H1 (cell line): ENCODE data around the gene POLD4. TPM values are rescaled to one million over a fixed set of nuclear protein-coding genes. Genes with fewer than 3 reads are reported as not detected.

Source experiments
- ASH2L ChIP-seq: fragments of 200-600, 300-600 bp; sonication (generic); IDR thresholded peaks from one replicate; pipeline ENCODE4 v1.7.1; 2017; ENCODE audit warnings: low read length
- BACH1 ChIP-seq: IDR thresholded peaks from 2 replicates; pipeline ENCODE4 v1.6.1; 2012; ENCODE audit warnings: low read length, improper control_type of control experiment
- BRCA1 ChIP-seq: IDR thresholded peaks from 2 replicates; pipeline ENCODE4 v1.6.1; 2012; ENCODE audit warnings: low read depth, low read length, improper control_type of control experiment
- CBX8 ChIP-seq: fragments of 300-800, 300-1000 bp; sonication (generic); IDR thresholded peaks from 2 replicates; pipeline ENCODE4 v1.7.1; 2016; ENCODE audit warnings: low read depth, low read length, borderline replicate concordance
- CEBPB ChIP-seq: IDR thresholded peaks from 2 replicates; pipeline ENCODE4 v1.6.1; 2012; ENCODE audit warnings: low read depth, low read length
- CHD1 ChIP-seq: IDR thresholded peaks from 2 replicates; pipeline ENCODE4 v1.6.1; 2012; ENCODE audit warnings: low read depth, low read length, improper control_type of control experiment
- CREB1 ChIP-seq: IDR thresholded peaks from 2 replicates; pipeline ENCODE4 v1.6.1; 2012; ENCODE audit warnings: inconsistent platforms
- HDAC2 ChIP-seq, 2 experiments: fragments of 300-600 bp in 1 of 2; sonication (generic) in 1 of 2; IDR thresholded peaks; 2 replicates each; pipeline ENCODE4 v1.6.1; 2011 to 2012; ENCODE audit warnings: low read depth in 2 of 2, low read length in 2 of 2, mild to moderate bottlenecking in 2 of 2, moderate library complexity in 2 of 2, borderline replicate concordance in 1 of 2, inconsistent platforms in 1 of 2
- HDAC6 ChIP-seq: IDR thresholded peaks from one replicate; pipeline ENCODE4 v1.7.1; 2012; ENCODE audit warnings: low read depth, mild to moderate bottlenecking, inconsistent platforms, low read length, moderate library complexity
- KDM1A ChIP-seq: fragments of 200-600, 300-600 bp; sonication (generic); IDR thresholded peaks from 2 replicates; pipeline ENCODE4 v1.7.1; 2016; ENCODE audit warnings: mild to moderate bottlenecking, low read length, borderline replicate concordance
- NRF1 ChIP-seq: IDR thresholded peaks from 2 replicates; pipeline ENCODE4 v1.6.1; 2011; ENCODE audit warnings: mild to moderate bottlenecking, low read depth, low read length, improper control_type of control experiment
- POLR2A ChIP-seq, 2 experiments: IDR thresholded peaks; 1 replicate in 1 of 2; 2 replicates in 1 of 2; pipeline ENCODE4 v1.6.1; 2011; ENCODE audit warnings: low read depth in 2 of 2, low read length in 2 of 2, mild to moderate bottlenecking in 2 of 2; ENCODE audit errors: control extremely low read depth in 1 of 2
- POU5F1 ChIP-seq: IDR thresholded peaks from 2 replicates; pipeline ENCODE4 v1.6.1; 2011; ENCODE audit warnings: low read depth, mild to moderate bottlenecking, low read length, moderate library complexity
- RAD21 ChIP-seq, 2 experiments: IDR thresholded peaks in 1 of 2; conservative IDR thresholded peaks in 1 of 2; 2 replicates each; pipeline ENCODE4 v1.6.1; 2011; ENCODE audit warnings: low read depth in 2 of 2, low read length in 2 of 2, improper control_type of control experiment in 1 of 2, inconsistent platforms in 1 of 2, mild to moderate bottlenecking in 1 of 2, moderate library complexity in 1 of 2
- RNF2 ChIP-seq: fragments of 200-900, 300-1000 bp; sonication (generic); IDR thresholded peaks from 2 replicates; pipeline ENCODE4 v1.7.1; 2016; ENCODE audit warnings: borderline replicate concordance, low read depth, mild to moderate bottlenecking, antibody characterized with exemption, low read length; ENCODE audit not compliant: poor library complexity, severe bottlenecking; ENCODE audit errors: missing control alignments
- SP1 ChIP-seq: IDR thresholded peaks from 2 replicates; pipeline ENCODE4 v1.6.1; 2011; ENCODE audit warnings: low read depth, low read length
- SRF ChIP-seq: IDR thresholded peaks from 2 replicates; pipeline ENCODE4 v1.6.1; 2011; ENCODE audit warnings: mild to moderate bottlenecking, low read depth, low read length, moderate library complexity
- TBP ChIP-seq: IDR thresholded peaks from 2 replicates; pipeline ENCODE4 v1.6.1; 2011; ENCODE audit warnings: low read depth, low read length, improper control_type of control experiment
- polyA plus RNA-seq, 7 experiments: library from polyadenylated mRNA; depleted of rRNA in 3 of 7; stranded (reverse) in 5 of 7; unstranded in 2 of 7; fragments of >200 nt in 5 of 7; fragments of 200-250 nt in 2 of 7; gene quantifications; 1 replicate in 5 of 7; 2 replicates in 1 of 7; 4 replicates in 1 of 7; pipeline versions ENCODE4 v1.2.1 to v1.2.3, GENCODE V29; 2011 to 2013; ENCODE audit warnings: missing spikeins in 2 of 7, mixed read lengths in 2 of 7
- total RNA-seq: library from RNA; stranded (reverse); fragmentation: NEBNext Ultra II Directional; extraction: Animal tissue kit (Norgen Biotek cat#: 25700); gene quantifications from 2 replicates; pipeline ENCODE4 v1.2.1, GENCODE V29; 2021
- TF ChIP-seq, protein P1 (sequence below): IDR thresholded peaks from 2 replicates; pipeline ENCODE4 v1.6.1; 2011; ENCODE audit warnings: low read depth, mild to moderate bottlenecking, low read length; ENCODE audit not compliant: insufficient read depth
- TF ChIP-seq, protein P2 (sequence below): IDR thresholded peaks from 2 replicates; pipeline ENCODE4 v1.6.1; 2012; ENCODE audit warnings: low read length, inconsistent platforms
- TF ChIP-seq, protein P3 (sequence below): IDR thresholded peaks from 2 replicates; pipeline ENCODE4 v1.6.1; 2012; ENCODE audit warnings: inconsistent platforms

Gene POLD4
- total and polyA plus RNA-seq, 2 of the 8 experiments (the other 6 are each of a cell fraction or from before 2014, with no cell fraction given): 21.2 to 46.7 TPM

DNA sequence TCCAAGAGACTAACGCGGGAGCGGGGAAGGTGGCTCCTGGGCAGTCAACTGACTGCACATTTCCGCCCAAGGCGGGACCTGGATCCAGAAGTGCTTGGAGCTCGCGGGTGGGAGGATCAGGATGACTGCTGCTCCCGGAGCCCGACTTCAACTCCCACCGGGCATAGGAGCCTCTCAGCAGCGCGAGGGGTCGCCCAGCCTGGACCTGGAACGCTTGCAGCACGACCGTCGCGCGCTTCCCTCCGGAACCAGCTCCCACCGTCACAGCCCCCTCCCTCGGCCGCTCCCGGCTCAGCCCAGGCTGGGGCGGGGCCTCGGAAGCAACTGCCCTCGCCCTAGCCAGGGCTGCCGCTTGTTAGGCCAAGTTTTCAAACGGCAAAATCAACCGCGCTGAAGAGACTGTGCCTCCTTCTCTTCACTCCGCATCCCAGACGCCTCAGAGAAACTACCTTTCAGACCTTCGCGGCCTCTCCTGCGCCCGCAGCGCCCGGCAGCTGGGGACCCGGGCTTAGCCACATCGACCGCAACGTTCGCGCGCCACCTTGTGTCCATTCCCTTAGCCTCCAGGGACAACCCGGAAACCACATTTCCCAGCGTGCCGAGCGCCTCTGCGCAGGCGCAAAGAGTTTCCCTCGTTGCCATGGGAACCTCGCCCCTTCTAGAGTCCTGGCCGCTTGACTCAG is 36.0 kb downstream of the POLD4 start (continued):
- TF ChIP-seq KDM1A (no peak), POLR2A (IDR thresholded peaks at IDR 0.05; ENCODE audit: control extremely low read depth in 1 of 2, low read depth in 2 of 2, low read length in 2 of 2) (no peak; a peak in 2 of 3 replicates), BACH1 (0 out of 2 replicates have a peak, but pooled peaks have one; percentile 13), CREB1 (peak; percentile 27; the same call in 1 of the 2 replicates), CBX8 (no peak), NRF1 (peak; percentile 96), TBP (peak; percentile 29; the same call in 1 of the 2 replicates), CHD1 (no peak), CEBPB (no peak), RAD21 (IDR thresholded peaks at IDR 0.05 in 1 of 2, conservative IDR thresholded peaks at IDR 0.05 in 1 of 2; ENCODE audit: low read depth in 2 of 2, low read length in 2 of 2) (peak; percentile 93 to 95), ASH2L (peak; percentile 2), HDAC6 (no peak), SRF (0 out of 2 replicates have a peak, but pooled peaks have one; percentile 20), SP1 (no peak), POU5F1 (no peak), BRCA1 (no peak), RNF2 (no peak), HDAC2 (IDR thresholded peaks at IDR 0.05; ENCODE audit: borderline replicate concordance in 1 of 2, low read depth in 2 of 2, low read length in 2 of 2) (0 out of 4 replicates have a peak, but pooled peaks of 1 of the 2 experiments have one; percentile 3)
- TF ChIP-seq, protein P1, sequence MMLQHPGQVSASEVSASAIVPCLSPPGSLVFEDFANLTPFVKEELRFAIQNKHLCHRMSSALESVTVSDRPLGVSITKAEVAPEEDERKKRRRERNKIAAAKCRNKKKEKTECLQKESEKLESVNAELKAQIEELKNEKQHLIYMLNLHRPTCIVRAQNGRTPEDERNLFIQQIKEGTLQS: peak; percentile 62; the same call in 1 of the 2 replicates
- TF ChIP-seq, protein P2, sequence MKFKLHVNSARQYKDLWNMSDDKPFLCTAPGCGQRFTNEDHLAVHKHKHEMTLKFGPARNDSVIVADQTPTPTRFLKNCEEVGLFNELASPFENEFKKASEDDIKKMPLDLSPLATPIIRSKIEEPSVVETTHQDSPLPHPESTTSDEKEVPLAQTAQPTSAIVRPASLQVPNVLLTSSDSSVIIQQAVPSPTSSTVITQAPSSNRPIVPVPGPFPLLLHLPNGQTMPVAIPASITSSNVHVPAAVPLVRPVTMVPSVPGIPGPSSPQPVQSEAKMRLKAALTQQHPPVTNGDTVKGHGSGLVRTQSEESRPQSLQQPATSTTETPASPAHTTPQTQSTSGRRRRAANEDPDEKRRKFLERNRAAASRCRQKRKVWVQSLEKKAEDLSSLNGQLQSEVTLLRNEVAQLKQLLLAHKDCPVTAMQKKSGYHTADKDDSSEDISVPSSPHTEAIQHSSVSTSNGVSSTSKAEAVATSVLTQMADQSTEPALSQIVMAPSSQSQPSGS: no peak
- TF ChIP-seq, protein P3, sequence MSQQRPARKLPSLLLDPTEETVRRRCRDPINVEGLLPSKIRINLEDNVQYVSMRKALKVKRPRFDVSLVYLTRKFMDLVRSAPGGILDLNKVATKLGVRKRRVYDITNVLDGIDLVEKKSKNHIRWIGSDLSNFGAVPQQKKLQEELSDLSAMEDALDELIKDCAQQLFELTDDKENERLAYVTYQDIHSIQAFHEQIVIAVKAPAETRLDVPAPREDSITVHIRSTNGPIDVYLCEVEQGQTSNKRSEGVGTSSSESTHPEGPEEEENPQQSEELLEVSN: peak; percentile 27; the same call in 1 of the 2 replicates
